Hematopoietic multipotent progenitor cell (in vitro differentiated cells): ENCODE results near the gene CARMIL1. TPM values are rescaled to one million over a fixed set of nuclear protein-coding genes. Genes with fewer than 3 reads are reported as not detected.
"Not testable (repeated sequence)": the region's sequence is repeated elsewhere in the genome, so short reads cannot be mapped to it uniquely, and the experiment has no call there.

Experiments used
- DNase-seq, 3 donors: peaks; one replicate each; pipeline ENCODE4 v3.0.0-alpha.2; 2011 to 2015; ENCODE audit warnings: low read depth in 2 of 3, low spot score in 2 of 3
- total RNA-seq: library from RNA; depleted of rRNA; stranded (reverse); fragments of >200 nt; gene quantifications from one replicate; pipeline ENCODE4 v1.2.3, GENCODE V29; 2012

The CARMIL1 gene
- total RNA-seq, 1 donor = 8.6 TPM

DNA sequence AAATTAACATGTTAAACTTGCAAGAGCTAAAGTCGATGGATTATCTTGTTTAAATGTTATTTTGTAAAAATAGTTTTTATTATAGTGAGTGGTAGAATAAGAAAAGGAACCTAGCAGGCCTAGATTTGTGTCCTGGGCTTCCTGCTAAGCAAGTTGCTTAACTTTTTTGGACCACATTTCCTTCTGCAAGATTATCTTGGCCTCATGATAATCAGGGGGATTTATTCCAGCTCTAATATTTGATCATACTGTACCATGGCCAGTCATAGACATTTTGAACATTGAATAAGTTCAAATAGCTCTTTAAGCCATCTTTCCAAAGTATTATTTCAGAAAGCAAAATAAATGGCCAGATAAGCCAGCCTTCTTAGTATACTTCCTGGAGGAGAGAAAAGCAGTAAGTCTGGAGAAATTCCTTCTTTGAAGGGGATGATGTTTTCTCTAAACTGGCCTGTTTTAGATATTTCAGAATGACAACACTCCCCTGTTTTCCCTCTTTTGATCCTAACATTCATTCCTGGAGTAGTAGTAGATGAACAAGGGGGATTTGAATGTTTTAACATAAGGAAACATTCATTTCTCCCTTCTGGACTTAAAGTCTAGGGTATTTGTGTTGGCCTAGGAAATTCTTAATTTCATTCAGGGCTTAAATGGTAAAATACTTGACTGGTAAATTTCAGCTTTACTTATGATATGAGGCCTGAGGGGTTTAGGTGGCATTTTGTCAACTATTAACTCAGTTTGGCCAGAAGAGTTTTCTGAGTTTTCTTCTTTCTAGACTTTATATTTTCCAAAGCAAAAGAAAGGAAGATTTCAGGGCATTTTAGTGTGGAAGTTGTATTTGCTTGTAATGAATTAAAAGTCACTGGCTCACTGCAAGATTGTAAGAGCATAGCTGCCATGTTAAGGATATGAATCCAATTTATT, 264.1 kb downstream of the CARMIL1 start:
- DNase-seq = no peak

DNA sequence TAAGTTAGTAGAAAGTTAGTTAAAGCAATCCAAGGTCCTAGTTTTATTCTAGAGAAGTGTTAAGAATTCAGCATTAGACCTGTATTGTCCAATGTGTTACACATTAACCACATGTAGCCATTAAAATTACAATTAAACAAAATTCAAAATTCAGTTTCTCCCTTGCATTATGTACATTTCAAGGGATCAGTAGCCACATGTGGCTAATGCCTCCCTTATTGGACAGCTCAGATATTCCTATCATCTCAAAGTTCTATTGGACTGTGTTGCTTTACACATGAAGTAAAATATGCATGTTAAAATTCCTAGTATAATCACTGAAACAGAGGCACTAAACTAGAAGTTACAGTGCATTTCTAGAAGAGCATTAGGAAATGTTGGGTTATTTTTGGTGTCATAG, 265.7 kb downstream of the CARMIL1 start:
- no peak for DNase-seq

DNA sequence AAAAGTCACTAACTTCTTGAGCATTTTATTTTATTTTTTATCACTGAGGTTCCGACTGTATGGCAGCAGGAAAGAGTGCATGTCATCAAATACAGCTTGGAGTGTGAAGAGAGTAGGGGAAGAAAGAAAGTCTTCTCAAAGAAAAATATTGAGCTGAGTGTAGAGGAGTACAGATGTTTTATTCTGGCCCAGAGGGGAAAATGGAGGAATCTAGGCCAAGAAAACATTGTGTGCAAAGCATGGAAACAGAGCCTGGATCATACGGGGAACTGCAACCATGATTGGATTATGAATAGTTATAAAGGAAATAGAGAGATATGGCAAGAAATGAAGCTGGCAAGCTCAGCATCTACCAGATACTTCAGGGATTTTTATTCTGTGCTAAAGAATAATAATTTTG, 268.6 kb downstream of the CARMIL1 start:
- DNase-seq = no peak

DNA sequence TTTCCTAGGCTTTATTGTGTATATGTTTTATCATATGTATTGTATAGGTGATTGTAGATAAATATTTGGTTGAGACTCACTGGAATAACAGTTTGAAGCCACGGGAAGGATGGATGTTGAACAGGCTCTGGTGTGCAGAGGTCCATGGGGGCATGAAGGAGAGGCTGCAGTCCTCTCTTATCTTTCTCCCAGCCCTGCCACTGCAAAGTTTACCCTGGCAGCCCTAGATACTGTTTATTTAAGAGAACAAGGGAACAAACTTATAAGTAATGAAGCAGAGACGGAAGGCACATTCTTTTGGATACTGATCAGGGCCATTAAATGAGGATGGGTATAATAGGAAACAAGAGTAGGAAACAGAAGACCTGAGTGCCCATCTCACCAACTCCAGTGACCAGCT, 269.3 kb downstream of the CARMIL1 start:
- DNase-seq = no peak

DNA sequence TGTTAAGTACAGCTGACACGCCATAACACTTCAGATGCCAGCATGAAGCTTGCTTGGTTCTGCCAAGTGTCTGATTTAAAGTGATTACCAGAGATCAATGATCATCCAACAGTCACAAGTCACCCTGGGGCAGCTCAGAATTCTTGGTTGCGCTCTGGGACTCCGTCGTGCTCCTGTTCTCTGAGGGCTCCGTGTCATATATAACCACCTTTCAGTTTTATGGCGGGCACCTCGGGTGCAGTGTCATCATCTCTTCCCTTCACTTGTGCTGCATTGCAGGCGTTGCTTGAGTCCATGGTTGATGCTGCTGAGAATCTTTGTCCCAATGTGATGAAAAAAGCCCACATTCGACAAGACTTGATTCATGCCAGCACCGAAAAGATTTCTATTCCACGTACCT, 271.5 kb downstream of the CARMIL1 start:
- DNase-seq = no peak

DNA sequence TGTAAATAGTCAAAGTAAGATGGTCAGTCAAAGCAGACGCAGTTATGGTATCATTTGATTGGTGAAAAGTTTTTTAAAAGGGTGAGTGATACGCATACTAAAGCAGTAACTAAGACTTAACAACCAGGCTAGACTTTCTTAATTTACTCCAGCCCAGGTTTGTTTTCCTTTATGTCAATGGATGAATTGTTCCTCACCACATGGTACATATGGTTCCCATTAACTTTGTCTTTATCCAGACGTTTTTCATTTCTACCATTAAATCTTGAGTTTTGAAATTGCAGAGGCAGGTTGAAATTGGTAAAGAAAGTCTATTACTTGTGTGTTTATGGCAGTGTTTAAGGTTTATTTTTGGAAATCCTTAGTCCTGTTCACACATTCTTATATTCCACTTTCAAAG, 274.3 kb downstream of the CARMIL1 start:
- DNase-seq = no peak

DNA sequence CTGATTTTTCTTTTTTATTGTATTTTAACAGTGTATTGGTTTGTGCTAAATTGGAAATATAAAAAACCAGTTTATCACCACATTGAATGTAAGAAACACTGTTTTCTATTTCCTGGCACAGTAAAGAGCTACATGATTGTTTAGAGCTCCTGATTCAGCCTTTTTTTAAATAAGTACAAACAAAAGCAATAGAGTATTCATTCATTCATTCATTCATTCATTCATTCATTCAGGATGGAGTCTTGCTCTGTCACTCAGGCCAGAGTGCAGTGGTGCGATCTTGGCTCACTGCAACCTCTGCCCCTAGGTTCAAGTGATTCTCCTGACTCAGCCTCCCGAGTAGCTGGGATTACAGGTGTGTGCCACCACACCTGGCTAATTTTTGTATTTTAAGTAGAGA, 276.0 kb downstream of the CARMIL1 start:
- DNase-seq = no peak

DNA sequence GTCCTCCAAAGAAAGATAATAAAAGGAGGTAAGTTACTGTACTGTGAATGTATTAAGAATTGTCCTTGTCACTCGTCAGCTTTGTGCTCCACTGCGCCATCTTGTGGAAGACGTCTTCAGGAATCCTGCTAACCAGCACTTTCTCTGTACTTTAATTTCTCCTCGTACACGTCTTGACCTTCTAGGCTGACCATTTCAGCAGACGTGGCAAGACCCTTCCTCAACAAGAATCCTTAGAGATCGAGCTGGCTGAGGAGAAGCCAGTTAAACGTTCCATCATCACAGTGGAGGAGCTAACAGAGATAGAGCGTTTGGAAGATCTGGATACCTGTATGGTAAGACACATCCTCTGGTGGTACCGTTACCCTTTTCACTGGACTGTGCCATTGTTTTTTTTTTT, 277.3 kb downstream of the CARMIL1 start:
- DNase-seq = peak; percentile 47 to 84 (median 73)

DNA sequence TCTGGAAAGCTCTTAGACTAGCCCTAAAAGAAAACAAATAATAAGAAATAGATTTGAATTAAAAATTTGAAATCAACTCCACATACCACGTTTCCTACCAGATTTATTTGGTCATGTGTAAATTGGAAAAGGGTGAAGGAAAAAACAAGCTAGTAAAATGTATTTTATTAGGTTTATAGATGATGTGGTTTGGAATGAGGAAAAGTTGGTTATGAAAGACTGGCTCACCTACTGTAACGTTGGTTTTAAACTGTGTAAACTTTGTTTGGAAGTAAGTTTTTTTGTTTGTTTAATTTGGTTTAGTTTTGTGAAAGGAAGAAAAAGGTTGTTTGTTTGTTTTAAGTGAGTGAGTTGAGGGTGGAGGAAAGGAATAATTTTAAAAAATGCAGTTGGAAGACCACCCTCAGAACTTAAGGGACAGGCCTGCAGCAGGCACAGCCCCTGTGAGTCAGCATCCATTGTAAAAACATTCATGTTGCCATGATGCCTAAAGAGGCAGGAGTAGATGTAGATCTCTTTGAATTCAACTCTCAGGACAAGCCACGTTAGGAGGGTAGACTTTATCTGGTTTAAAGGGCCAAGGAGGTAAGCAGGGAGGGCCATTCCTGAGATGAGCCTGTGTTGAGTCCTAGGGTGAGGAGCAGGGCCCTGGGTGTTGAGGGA, 279.1 kb downstream of the CARMIL1 start:
- DNase-seq = no peak

DNA sequence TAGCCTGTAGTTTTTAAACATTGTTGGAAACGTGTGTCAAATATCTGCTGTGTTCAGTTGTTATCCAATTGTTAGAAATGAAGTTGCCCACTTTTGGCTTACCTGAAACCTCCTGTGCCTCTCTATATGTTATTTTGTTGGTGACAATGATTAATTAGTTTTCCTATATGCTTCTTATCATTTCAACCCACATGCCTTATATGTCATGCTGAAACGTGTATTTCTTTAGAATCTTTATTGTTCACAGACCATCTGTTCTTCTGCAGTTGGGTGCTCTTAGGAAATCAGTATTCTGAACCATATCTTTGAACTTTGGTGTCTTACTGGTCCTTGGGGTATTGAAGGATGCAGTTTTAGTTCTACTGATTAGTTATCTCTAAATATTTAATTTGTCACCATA, 281.7 kb downstream of the CARMIL1 start:
- DNase-seq = no peak

DNA sequence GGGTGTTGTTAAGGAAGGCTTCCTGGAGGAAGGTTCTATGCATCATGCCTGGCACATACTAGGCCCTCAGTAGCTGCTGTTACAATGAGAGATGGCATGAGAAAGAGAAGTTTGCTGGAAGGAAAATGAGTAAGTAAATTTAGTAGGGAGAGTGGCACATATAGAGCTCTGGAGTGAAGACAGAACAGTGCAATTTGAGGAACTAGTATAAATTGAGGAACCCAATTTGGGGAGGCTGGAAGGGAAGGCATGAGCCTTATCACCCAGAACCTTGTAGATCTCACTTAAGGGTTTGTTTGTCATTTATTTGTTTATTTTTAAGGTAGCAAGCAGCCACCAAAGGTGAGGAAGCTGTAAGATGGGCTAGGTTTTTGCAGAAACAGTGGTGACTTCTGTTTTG, 285.8 kb downstream of the CARMIL1 start:
- DNase-seq = peak in 2 of 3 donors; percentile 9 to 64

DNA sequence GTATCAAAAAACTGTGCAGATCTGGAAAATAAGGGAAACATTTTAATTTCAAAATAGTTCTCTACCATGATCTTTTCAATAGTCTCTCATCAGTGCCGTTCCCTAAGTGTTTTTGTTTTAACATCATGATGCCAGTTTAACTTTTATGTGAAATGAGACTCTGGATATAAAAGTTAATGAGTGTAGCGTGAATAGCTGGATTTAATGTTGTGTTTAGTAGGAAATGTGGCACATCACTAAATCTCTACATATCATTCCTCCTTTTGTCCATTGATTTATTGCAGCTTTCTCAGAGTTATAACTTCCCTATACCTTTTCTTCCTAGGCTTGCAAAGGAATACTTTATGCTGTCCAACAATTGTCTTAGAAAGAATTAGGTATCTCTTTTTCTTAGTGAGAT, 291.4 kb downstream of the CARMIL1 start:
- DNase-seq = no peak

DNA sequence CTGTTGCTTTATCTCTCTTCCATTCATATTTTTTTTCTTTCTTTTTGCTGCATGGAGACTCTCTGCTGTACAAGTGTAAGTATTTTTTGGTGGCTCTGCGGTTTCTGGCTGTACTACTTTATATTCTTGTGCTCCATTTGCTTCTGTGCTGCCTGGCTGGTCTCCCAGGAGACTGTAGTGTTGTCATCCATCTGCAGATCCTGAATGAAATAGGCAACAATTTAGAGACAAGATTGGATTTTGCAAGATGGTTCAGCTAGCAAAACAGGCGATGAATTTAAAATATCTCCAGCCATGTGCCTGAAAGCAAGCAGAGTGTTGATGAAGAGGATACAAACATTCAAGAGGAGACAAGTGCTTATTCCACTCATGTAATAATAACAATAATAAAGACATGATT, 297.7 kb downstream of the CARMIL1 start:
- no peak for DNase-seq

DNA sequence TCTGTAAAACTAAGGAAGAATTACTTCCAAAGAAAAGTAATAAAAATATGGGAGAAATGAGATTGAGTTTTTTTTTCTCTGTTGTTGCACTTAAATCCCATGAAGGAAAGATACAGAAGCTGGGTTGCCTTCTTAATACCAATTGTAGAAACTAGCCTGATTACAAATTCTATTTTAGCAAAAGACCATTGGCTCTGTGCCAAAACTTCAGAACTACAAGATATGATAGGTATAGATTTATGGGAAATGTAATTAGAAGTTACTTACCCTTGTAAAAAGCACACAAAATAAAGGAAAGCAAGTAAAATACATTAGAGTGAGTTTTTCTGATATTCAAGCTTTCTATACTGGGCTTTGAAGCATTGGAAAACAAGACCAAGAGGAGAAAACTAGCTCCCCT, 299.4 kb downstream of the CARMIL1 start:
- DNase-seq = no peak

DNA sequence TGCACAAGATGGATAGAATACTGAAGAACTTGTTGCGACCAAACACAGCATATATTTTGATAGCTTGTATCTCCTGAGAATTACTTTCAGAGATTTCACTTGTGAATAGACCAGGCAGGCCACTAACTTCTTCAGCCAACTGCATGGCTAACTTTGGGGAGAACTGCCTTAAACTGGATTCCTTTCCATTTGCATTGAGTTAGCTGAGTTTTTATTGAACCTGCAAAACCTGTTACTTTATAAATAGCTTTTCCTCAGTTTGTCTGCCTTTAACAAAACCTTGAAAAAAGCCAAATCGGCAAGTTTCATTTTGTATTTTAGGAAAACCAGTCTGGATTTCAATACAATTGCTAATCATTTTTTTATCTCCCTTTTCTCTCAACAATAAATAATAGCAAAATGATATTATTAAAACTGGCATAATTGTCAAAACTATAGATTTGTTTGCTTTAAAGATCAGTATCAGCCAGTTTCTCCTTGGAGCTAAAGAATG, 300.3 kb downstream of the CARMIL1 start:
- no peak for DNase-seq

DNA sequence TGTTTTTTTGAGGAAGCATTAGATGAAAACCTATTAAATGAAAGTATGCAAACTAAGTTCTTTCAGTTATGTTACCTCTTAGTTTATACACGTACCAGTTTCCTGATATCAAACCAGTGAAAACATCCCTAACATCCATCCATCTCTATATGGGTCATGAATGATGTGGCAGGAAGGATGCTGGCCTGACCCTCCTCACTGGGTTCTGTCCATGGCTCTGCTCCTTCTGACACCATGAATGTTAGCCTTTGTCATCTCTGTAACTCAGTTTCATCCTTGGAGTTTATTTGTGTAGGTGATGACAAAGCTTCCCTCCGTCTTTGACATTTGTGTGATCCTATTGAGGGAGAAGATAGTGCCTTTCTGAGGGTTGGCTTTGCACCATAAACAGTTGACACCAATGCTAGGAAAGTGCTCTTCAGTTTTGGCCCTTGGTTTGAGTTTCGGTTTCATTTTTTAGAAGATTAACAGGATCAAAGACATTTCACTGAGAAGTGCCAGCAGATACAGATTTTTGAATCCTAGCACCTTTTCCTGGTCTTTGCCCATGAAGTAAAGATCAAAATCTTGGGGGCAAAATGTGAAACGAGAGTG, 300.8 kb downstream of the CARMIL1 start:
- DNase-seq = no peak

DNA sequence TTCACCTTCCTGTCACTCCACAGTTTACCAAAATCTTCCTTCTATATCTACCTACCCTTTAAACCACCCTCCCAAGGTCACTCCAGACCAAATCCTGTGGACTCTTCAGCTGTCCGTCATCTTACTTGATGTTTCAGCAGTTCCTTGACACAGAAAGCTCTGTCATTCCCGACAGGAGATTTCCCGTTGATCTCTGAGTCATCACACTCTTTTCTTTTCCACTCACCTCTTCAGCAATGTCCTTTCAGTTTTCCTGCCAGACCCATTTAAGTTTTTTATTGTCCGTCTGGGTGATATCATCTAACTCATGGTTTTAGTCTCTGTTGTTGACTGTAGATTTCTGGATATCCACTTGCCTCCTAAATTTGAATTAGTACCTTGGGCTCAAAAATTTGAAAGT, 302.9 kb downstream of the CARMIL1 start:
- DNase-seq = no peak

DNA sequence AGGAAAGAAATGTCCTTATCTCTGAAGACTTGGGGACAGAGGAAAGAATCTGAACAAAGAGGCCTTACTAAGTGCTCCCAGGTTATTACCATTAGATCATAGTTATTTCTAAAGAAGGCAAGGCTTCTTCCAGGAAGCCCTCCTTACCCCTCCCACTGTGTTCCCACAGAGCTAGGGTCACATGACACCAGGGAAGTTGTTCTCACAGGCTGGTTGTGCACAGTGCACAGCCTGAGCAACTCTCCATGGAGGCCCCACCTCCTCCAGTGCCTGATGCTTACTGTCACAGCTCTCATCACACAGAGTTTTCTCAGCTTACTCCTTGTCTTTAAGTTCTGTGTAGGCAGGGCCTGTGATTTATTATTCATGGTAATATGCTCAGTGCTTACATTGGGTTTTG, 303.9 kb downstream of the CARMIL1 start:
- no peak for DNase-seq

DNA sequence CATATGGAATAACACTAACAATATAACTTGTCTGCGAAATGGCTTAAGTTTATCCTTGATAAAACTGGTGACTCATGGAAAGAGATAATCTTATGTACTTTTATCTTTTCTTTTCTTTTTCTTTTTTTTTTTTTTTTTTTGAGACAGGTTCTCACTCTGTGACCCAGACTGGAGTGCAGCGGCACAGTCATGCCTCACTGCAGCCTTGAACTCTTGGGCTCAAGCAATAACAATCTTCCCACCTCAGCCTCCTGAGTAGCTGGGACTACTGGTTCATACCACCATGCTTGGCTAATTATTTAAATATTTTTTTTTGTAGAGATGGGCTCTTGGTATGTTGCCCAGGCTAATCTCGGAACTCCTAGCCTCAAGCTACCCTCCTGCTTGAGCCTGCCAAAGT, 304.7 kb downstream of the CARMIL1 start:
- no peak for DNase-seq

DNA sequence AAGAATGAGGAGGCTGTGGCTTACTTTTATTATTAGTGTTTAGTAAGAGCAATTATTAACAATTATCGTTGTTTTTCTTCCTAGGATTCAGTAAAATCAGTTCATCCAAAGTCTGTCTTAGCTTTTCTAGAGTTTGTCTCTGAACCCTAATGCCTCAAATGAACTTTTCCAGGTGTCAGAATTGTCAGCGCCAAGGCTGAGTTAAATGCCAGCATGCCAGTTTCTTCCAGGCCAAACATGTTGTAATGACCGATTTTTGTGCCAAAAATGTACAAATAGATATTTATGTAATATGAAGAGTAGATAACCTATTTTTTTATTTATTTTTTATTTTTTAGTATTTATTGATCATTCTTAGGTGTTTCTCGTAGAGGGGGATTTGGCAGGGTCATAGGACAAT, 306.1 kb downstream of the CARMIL1 start:
- no peak for DNase-seq

DNA sequence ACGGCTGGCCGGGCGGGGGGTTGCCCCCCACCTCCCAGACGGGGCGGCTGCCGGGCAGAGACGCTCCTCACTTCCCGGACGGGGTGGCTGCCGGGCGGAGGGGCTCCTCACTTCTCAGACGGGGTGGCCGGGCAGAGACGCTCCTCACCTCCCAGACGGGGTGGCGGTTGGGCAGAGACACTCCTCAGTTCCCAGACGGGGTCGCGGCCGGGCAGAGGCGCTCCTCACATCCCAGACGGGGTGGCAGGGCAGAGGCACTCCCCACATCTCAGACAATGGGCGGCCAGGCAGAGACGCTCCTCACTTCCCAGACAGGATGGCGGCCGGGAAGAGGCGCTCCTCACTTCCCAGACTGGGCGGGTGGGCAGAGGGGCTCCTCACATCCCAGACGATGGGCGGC, 306.9 kb downstream of the CARMIL1 start:
- DNase-seq = not testable (repeated sequence)

DNA sequence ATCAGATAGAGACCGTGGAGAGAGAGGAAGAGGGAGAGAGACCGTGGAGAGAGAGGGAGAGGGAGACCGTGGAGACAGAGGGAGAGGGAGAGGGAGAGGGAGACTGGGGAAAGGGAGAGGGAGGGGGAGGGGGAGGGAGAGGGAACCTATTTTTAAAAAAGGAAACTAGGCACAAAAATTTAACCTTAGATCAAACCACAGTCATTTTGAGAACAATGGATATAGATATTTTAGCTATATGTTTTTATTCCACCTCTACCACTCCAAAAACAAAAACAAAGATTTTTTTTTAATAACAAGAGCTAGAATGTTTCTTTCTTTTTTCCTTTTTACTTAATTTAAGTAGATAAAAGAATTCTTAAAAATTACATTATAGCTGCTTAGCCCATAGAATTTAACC, 307.8 kb downstream of the CARMIL1 start:
- DNase-seq = no peak
